Measurements from ENCODE around the gene KLHDC7B. TPM values are rescaled to one million over a fixed set of nuclear protein-coding genes. Genes with fewer than 3 reads are reported as not detected.
A peak's percentile ranks its signal among the peaks of the same experiment; 100 is the strongest.

KLHDC7B gene
- total and polyA plus RNA-seq, 2 of the 13 experiments (the other 11 are each of a cell fraction or from before 2014, with no cell fraction given), result 0.11 TPM; not detected in 1

- TF ChIP-seq FOXP4 (CRISPR knock-in tag; IDR thresholded peaks at IDR 0.05), result peak; percentile 12; the same call in 1 of the 2 replicates
- TF ChIP-seq CEBPB (IDR thresholded peaks at IDR 0.05; ENCODE audit: borderline replicate concordance, low read depth, low read length), result no peak
- TF ChIP-seq ZNF510 (CRISPR knock-in tag; IDR thresholded peaks at IDR 0.05; ENCODE audit: low read depth), result 0 out of 2 replicates have a peak, but pooled peaks have one; percentile 50
- TF ChIP-seq ETS1 (CRISPR knock-in tag; IDR thresholded peaks at IDR 0.05), result no peak
- TF ChIP-seq MAF1 (CRISPR knock-in tag; IDR thresholded peaks at IDR 0.05; ENCODE audit: borderline replicate concordance), result no peak
- TF ChIP-seq YY1 (IDR thresholded peaks at IDR 0.05; ENCODE audit: insufficient read depth, insufficient replicate concordance, low read depth, low read length), result peak; percentile 37
- no peak for TF ChIP-seq ZNF878 (CRISPR knock-in tag; IDR thresholded peaks at IDR 0.05)
- TF ChIP-seq ZBTB14 (CRISPR knock-in tag; IDR thresholded peaks at IDR 0.05), result no peak
- no peak for TF ChIP-seq ZNF280D (CRISPR knock-in tag; IDR thresholded peaks at IDR 0.05)
- TF ChIP-seq SOX13 (IDR thresholded peaks at IDR 0.05), result no peak
- TF ChIP-seq SOX13 (CRISPR knock-in tag; conservative IDR thresholded peaks at IDR 0.05 in 1 of 2, IDR thresholded peaks at IDR 0.05 in 1 of 2), result 0 out of 4 replicates have a peak, but pooled peaks of 1 of the 2 experiments have one; percentile 20
- no peak for TF ChIP-seq ZNF20 (CRISPR knock-in tag; IDR thresholded peaks at IDR 0.05)
- no peak for TF ChIP-seq MLX (CRISPR knock-in tag; IDR thresholded peaks at IDR 0.05)
- peak; percentile 39; the same call in 1 of the 2 replicates for TF ChIP-seq ZNF556 (CRISPR knock-in tag; IDR thresholded peaks at IDR 0.05; ENCODE audit: borderline replicate concordance)
- 0 out of 2 replicates have a peak, but pooled peaks have one; percentile 61 for TF ChIP-seq TFDP1 (CRISPR knock-in tag; IDR thresholded peaks at IDR 0.05; ENCODE audit: borderline replicate concordance)
- no peak for TF ChIP-seq KLF11 (CRISPR knock-in tag; IDR thresholded peaks at IDR 0.05)
- no peak for TF ChIP-seq U2AF1 (optimal IDR thresholded peaks at IDR 0.05; ENCODE audit: low read depth, low read length)
Measured at GRCh38 chr22:50562523-50563412, 17.1 kb downstream of the KLHDC7B start, which contains the start of gene SYCE3 (continued).
